A673 (cell line): ENCODE results near the gene TMEM95. TPM values are rescaled to one million over a fixed set of nuclear protein-coding genes. Genes with fewer than 3 reads are reported as not detected.

Experiments
- BruUV-seq: library from RNA; stranded (reverse); fragments of 400-500 nt; replicated peaks from 2 replicates; lab custom pipeline; 2021; lab: Mats Ljungman, UMichigan
- CTCF ChIA-PET: fragments of 300-600 bp; sonication (Branson Sonifier 250); formaldehyde crosslinking; loops from one replicate; lab custom pipeline; 2022; ENCODE audit warnings: antibody characterized with exemption; lab: Charles Lee
- POLR2A ChIA-PET: fragments of 300-600 bp; sonication (Branson Sonifier 250); formaldehyde crosslinking; loops from one replicate; lab custom pipeline; 2022; ENCODE audit warnings: antibody characterized with exemption; ENCODE audit not compliant: low non-redundant PET; lab: Charles Lee
- DNase-seq: peaks from one replicate; pipeline ENCODE4 v3.0.0-alpha.2; 2015; ENCODE audit warnings: low spot score
- H3K27ac ChIP-seq: fragments of 200-600 bp; sonication (generic); 2 replicates; pipeline ENCODE4 v1.5.1; 2016; ENCODE audit warnings: mixed run types, low read depth, mild to moderate bottlenecking, mixed read lengths, antibody characterized with exemption, low read length; ENCODE audit not compliant: poor library complexity, severe bottlenecking
- H3K27me3 ChIP-seq: fragments of 200-600 bp; sonication (generic); replicated peaks from 2 replicates; pipeline ENCODE4 v1.6.1; 2017; ENCODE audit warnings: mixed run types, low read depth, mild to moderate bottlenecking, mixed read lengths, antibody characterized with exemption, low read length; ENCODE audit not compliant: insufficient read depth, poor library complexity
- H3K36me3 ChIP-seq: fragments of 200-600 bp; sonication (generic); 2 replicates; pipeline ENCODE4 v1.6.1; 2016; ENCODE audit warnings: mixed run types, mild to moderate bottlenecking, mixed read lengths, antibody characterized with exemption, low read length; ENCODE audit not compliant: insufficient read depth, poor library complexity, severe bottlenecking
- H3K4me1 ChIP-seq: fragments of 200-600 bp; sonication (generic); 2 replicates; pipeline ENCODE4 v1.6.1; 2017; ENCODE audit warnings: mixed run types, mild to moderate bottlenecking, mixed read lengths, antibody characterized with exemption, low read length; ENCODE audit not compliant: insufficient read depth, poor library complexity, severe bottlenecking
- H3K4me3 ChIP-seq: fragments of 200-600 bp; sonication (generic); 2 replicates; pipeline ENCODE4 v1.5.1; 2016; ENCODE audit warnings: low read depth, mixed run types, mild to moderate bottlenecking, mixed read lengths, low read length; ENCODE audit not compliant: poor library complexity, severe bottlenecking
- H3K9me3 ChIP-seq: fragments of 200-600 bp; sonication (generic); 2 replicates; pipeline ENCODE4 v1.6.1; 2016; ENCODE audit warnings: mixed run types, low read depth, mild to moderate bottlenecking, mixed read lengths, antibody characterized with exemption, low read length; ENCODE audit not compliant: poor library complexity, severe bottlenecking
- CTCF ChIP-seq: fragments of 300-800, 200-600 bp; sonication (generic); conservative IDR thresholded peaks from 2 replicates; pipeline ENCODE4 v1.5.1; 2017; ENCODE audit warnings: low read depth, mild to moderate bottlenecking, antibody characterized with exemption, low read length, moderate library complexity, mixed read lengths
- EZH2 ChIP-seq: fragments of 200-600 bp; sonication (generic); IDR thresholded peaks from 2 replicates; pipeline ENCODE4 v1.6.1; 2017; ENCODE audit warnings: borderline replicate concordance, low read depth, mild to moderate bottlenecking, mixed read lengths, antibody characterized with exemption, low read length; ENCODE audit not compliant: poor library complexity, severe bottlenecking
- intact Hi-C: fragments of 100-400 bp; cut with micrococcal nuclease; formaldehyde crosslinking; loops from one replicate; pipeline ENCODE4 v1.10.0; 2022; ENCODE audit not compliant: unreplicated experiment
- total RNA-seq: library from RNA; stranded (reverse); gene quantifications from 2 replicates; pipeline ENCODE4 v1.2.3, GENCODE V29; 2021

The TMEM95 gene
- total RNA-seq, 1 experiment from 2014 or later = not detected

DNA sequence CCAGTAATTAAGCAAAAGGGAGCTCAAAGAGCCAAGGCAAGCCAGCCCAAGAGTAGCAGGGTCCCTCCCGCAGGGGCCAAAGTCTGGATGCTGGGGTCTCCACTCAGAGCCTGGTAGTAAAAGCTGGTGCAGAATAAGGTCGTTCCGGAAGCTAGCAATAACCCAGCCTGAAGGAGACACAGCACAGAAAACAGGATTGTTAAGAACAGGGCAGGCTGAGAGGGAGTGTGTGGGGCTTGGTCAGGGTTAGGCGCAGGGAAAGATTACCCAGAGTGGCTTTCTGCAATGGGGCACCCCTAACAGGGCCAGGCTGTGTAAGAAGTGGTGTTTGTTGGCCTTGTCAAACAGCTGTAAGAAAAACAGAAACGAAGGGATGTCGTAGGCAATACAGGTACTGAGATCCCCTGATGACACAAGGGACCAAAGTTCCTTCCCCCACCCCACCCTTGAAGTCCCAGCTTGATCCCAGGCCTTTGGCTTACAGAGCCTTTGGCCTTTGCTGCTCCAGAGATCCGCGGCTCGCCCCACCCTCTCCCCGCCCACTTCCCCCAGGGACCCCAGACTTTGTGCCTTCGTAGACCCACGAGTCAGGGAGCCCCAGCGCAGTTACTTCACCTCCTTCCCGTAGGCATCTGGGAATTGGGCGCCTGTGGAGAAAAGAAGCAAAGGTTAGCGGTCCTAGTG lies 48.2 kb downstream of the TMEM95 start:
- intact Hi-C loops = no loop called here
- H3K4me3 ChIP-seq = peak overlapping the region; percentile 61
- BruUV-seq = TSS peak; percentile 85

DNA sequence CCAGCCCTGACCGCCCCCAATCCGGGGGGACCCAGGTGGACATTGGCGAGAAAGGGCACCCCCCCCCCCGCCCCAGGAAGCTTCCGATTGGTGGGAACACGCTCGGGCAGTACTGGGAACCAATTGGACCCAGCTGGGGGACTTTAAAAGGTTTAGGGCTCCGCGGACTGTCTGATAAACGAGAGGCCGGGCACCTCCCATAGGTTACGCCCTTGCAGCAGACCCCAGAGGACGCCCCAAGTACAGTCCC lies 48.7 kb downstream of the TMEM95 start:
- ChIA-PET CTCF (interaction anchor here (0.6 to 1.5 kb wide), 9 partner anchors 9 to 458 kb away, joined by 3 to 7 read pairs (median 4); partner anchors contain the start of genes GABARAP and PLSCR3), POLR2A (interaction anchor here (0.8 to 1.3 kb wide), 2 partner anchors 32 to 74 kb away, joined by 4 to 5 read pairs; partner anchors contain the start of genes NEURL4 and TMEM102)
- no TSS peak for BruUV-seq
- TF ChIP-seq EZH2 (no peak), CTCF (no peak)
- Histone ChIP-seq H3K4me1 (peaks cover 17% of the 10 kb centered on the region), H3K27ac (peak overlapping the region; percentile 81), H3K4me3 (peak overlapping the region; percentile 61), H3K36me3 (no peaks in the 10 kb centered on the region), H3K27me3 (no peaks in the 10 kb centered on the region), H3K9me3 (no peaks in the 10 kb centered on the region)
- DNase-seq = no peak
- intact Hi-C loops = no loop called here

More for the DNA sequence above, 48.2 kb downstream of the TMEM95 start:
- no peaks in the 10 kb centered on the region for H3K36me3 ChIP-seq
- no peaks in the 10 kb centered on the region for H3K27me3 ChIP-seq
- TF ChIP-seq EZH2 (no peak), CTCF (no peak)
- peak; percentile 55 for DNase-seq
- peaks cover 17% of the 10 kb centered on the region for H3K4me1 ChIP-seq
- H3K27ac ChIP-seq = peak overlapping the region; percentile 81
- POLR2A ChIA-PET = interaction anchor here (1.3 kb wide), 1 partner anchor 32 kb away, joined by 5 read pairs; the partner anchor contains the start of gene TMEM102
- CTCF ChIA-PET = interaction anchor here (1.2 to 1.5 kb wide), 2 partner anchors 9 to 34 kb away, joined by 6 to 7 read pairs; partner anchors contain the start of gene PLSCR3
- H3K9me3 ChIP-seq = no peaks in the 10 kb centered on the region

GRCh38 chr17:7403977-7404736 lies 49.2 kb downstream of the TMEM95 start, which contains the start of gene TMEM256:
Gene TMEM256 (minus strand): TSS chr17:7404097. CDS start chr17:7404084, 13 bp downstream.
- Histone ChIP-seq H3K27ac (peak within 1 kb of the TSS; percentile 87), H3K36me3 (no peaks in the 10 kb centered on the region), H3K9me3 (no peaks in the 10 kb centered on the region), H3K27me3 (no peaks in the 10 kb centered on the region), H3K4me1 (peaks cover 17% of the 10 kb centered on the region), H3K4me3 (peak within 1 kb of the TSS; percentile 61)
- TF ChIP-seq EZH2 (no peak), CTCF (no peak)
- POLR2A ChIA-PET = interaction anchor here (0.6 to 1.3 kb wide), 5 partner anchors 10 to 438 kb away, joined by 3 to 8 read pairs (median 4); partner anchors contain the start of genes NEURL4, PLSCR3 and TMEM102
- CTCF ChIA-PET = interaction anchor here (0.6 to 1.5 kb wide), 10 partner anchors 10 to 458 kb away, joined by 3 to 7 read pairs (median 4); partner anchors contain the start of genes GABARAP and PLSCR3
- intact Hi-C loops = loop anchor here (1.0 kb wide), 1 partner anchor 31 kb away; the partner anchor contains the start of gene TMEM102
- DNase-seq = peak; percentile 100
- BruUV-seq = no TSS peak
